GM21526 (cell line): ENCODE data around the gene NKIRAS2.
A peak's percentile ranks its signal among the peaks of the same experiment; 100 is the strongest.
"Not testable (repeated sequence)": the region's sequence is repeated elsewhere in the genome, so short reads cannot be mapped to it uniquely, and the experiment has no call there.

ENCODE experiments used
- ATAC-seq: cut with Tn5 transposase; IDR thresholded peaks from one replicate; pipeline ENCODE4 v1.9.1; 2021; ENCODE audit warnings: moderate library complexity; ENCODE audit not compliant: unreplicated experiment, low FRiP score

Gene NKIRAS2

GRCh38 chr17:41996855-41997164 lies 23.1 kb upstream of the NKIRAS2 start:
- peak; percentile 19 for ATAC-seq

GRCh38 chr17:41998497-41998896 lies 21.4 kb upstream of the NKIRAS2 start:
- ATAC-seq = no peak

GRCh38 chr17:42000413-42001133 lies 19.3 kb upstream of the NKIRAS2 start:
- no peak for ATAC-seq

GRCh38 chr17:42001729-42002128 lies 18.2 kb upstream of the NKIRAS2 start:
- no peak for ATAC-seq

- ATAC-seq = no peak
Measured at GRCh38 chr17:42002175-42002791, 17.6 kb upstream of the NKIRAS2 start.

GRCh38 chr17:42002792-42003301 lies 17.0 kb upstream of the NKIRAS2 start:
- ATAC-seq = no peak

GRCh38 chr17:42005166-42005565 lies 14.7 kb upstream of the NKIRAS2 start:
- no peak for ATAC-seq

GRCh38 chr17:42009170-42009569 lies 10.7 kb upstream of the NKIRAS2 start:
- ATAC-seq = no peak

GRCh38 chr17:42010266-42010680 lies 9.6 kb upstream of the NKIRAS2 start:
- ATAC-seq = not testable (repeated sequence)

GRCh38 chr17:42010898-42011516 lies 8.9 kb upstream of the NKIRAS2 start:
- no peak for ATAC-seq

GRCh38 chr17:42012363-42012762 lies 7.5 kb upstream of the NKIRAS2 start:
- not testable (repeated sequence) for ATAC-seq

GRCh38 chr17:42013740-42014139 lies 6.2 kb upstream of the NKIRAS2 start:
- ATAC-seq = not testable (repeated sequence)

- no peak for ATAC-seq
Measured at GRCh38 chr17:42016411-42016831, 3.5 kb upstream of the NKIRAS2 start.

GRCh38 chr17:42016941-42017865 lies 2.7 kb upstream of the NKIRAS2 start, which contains the start of gene DNAJC7:
TSS of gene DNAJC7 (minus strand) at chr17:42017439. CDS start at chr17:42017416, 23 bp downstream.
- ATAC-seq = peak; percentile 70

GRCh38 chr17:42017866-42018200 lies 2.1 kb upstream of the NKIRAS2 start:
- peak; percentile 14 for ATAC-seq

- no peak for ATAC-seq
Measured at GRCh38 chr17:42018339-42018738, 1.6 kb upstream of the NKIRAS2 start.

- ATAC-seq = no peak
Measured at GRCh38 chr17:42018988-42019387, 902 bp upstream of the NKIRAS2 start.

GRCh38 chr17:42020845-42021244 lies 955 bp downstream of the NKIRAS2 start:
- ATAC-seq = not testable (repeated sequence)

GRCh38 chr17:42023524-42024349 lies 3.8 kb downstream of the NKIRAS2 start:
- no peak for ATAC-seq

- no peak for ATAC-seq
Measured at GRCh38 chr17:42025191-42025579, 5.3 kb downstream of the NKIRAS2 start.
